Mesendoderm (in vitro differentiated cells): Measurements from ENCODE around the gene ENPP6.
A peak's percentile ranks its signal among the peaks of the same experiment; 100 is the strongest.

Experiments
- DNase-seq: peaks from one replicate; pipeline ENCODE4 v3.0.0; 2013
- H2AK5ac ChIP-seq: 2 replicates; pipeline ENCODE4 v1.6.1; 2013; ENCODE audit warnings: low read length, inconsistent platforms
- H2BK120ac ChIP-seq: 2 replicates; pipeline ENCODE4 v1.6.1; 2013; ENCODE audit warnings: low read depth, mild to moderate bottlenecking, low read length, moderate library complexity, mixed read lengths
- H2BK15ac ChIP-seq: replicated peaks from 2 replicates; pipeline ENCODE4 v1.6.1; 2013; ENCODE audit warnings: low read depth, mild to moderate bottlenecking, moderate library complexity
- H2BK5ac ChIP-seq: 2 replicates; pipeline ENCODE4 v1.6.1; 2013; ENCODE audit warnings: low read length, inconsistent platforms
- H3K18ac ChIP-seq: 2 replicates; pipeline ENCODE4 v1.6.1; 2013; ENCODE audit warnings: mild to moderate bottlenecking, low read length, mixed read lengths
- H3K23ac ChIP-seq: one replicate; pipeline ENCODE4 v1.6.1; 2013; ENCODE audit warnings: low read length
- H3K27ac ChIP-seq: 2 replicates; pipeline ENCODE4 v1.5.1; 2013; ENCODE audit warnings: low read depth, mild to moderate bottlenecking, inconsistent platforms, low read length, moderate library complexity
- H3K27me3 ChIP-seq: 2 replicates; pipeline ENCODE4 v1.6.1; 2013; ENCODE audit warnings: low read length, control low read depth, mild to moderate bottlenecking, inconsistent platforms; ENCODE audit not compliant: insufficient read depth, poor library complexity
- H3K36me3 ChIP-seq: 2 replicates; pipeline ENCODE4 v1.6.1; 2013; ENCODE audit warnings: low read length, inconsistent platforms; ENCODE audit not compliant: control insufficient read depth, insufficient read depth
- H3K4ac ChIP-seq: one replicate; pipeline ENCODE4 v1.6.1; 2013; ENCODE audit warnings: low read depth, mild to moderate bottlenecking, low read length, moderate library complexity
- H3K4me1 ChIP-seq: 2 replicates; pipeline ENCODE4 v1.6.1; 2013; ENCODE audit warnings: low read depth, low read length, inconsistent platforms; ENCODE audit not compliant: control insufficient read depth
- H3K4me2 ChIP-seq: 2 replicates; pipeline ENCODE4 v1.6.1; 2013; ENCODE audit warnings: low read length
- H3K4me3 ChIP-seq: 2 replicates; pipeline ENCODE4 v1.5.1; 2013; ENCODE audit warnings: mild to moderate bottlenecking, low read length
- H3K56ac ChIP-seq: one replicate; pipeline ENCODE4 v1.6.1; 2013; ENCODE audit warnings: low read length
- H3K79me1 ChIP-seq: 2 replicates; pipeline ENCODE4 v1.6.1; 2013; ENCODE audit warnings: low read length, inconsistent platforms
- H3K79me2 ChIP-seq: 2 replicates; pipeline ENCODE4 v1.6.1; 2013; ENCODE audit warnings: mild to moderate bottlenecking, low read length; ENCODE audit not compliant: control insufficient read depth, insufficient read depth
- H3K9ac ChIP-seq: 2 replicates; pipeline ENCODE4 v1.6.1; 2013; ENCODE audit warnings: low read length, inconsistent platforms
- H4K5ac ChIP-seq: one replicate; pipeline ENCODE4 v1.6.1; 2013; ENCODE audit warnings: low read length
- H4K8ac ChIP-seq: one replicate; pipeline ENCODE4 v1.6.1; 2013; ENCODE audit warnings: low read depth, mild to moderate bottlenecking, control low read depth, low read length, moderate library complexity
- WGBS: extraction: QIAGEN DNeasy Blood & Tissue Kit; methylation state at CpG from one replicate; pipeline ENCODE4 v1.1.7; 2013; ENCODE audit warnings: low lambda C conversion rate, missing lambda C conversion rate; ENCODE audit not compliant: insufficient coverage; ENCODE audit errors: extremely low coverage; 5-methylcytosine and 5-hydroxymethylcytosine counted together

Gene ENPP6

DNA sequence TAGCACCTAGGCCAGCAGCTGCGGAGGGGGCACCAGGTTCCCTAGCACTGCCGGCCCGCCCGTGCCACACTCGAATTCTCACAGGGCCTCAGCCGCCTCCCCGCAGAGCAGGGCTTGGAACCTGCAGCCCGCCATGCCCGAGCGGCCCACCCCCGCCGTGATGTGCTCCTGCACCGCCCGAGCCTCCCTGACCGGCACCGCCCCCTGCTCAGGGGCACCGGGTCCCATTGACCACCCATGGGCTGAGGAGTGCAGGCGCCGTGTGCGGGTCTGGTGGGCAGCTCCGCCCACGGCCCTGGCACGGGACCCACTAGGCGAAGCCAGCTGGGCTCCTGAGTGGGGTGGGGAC, 35.4 kb upstream of the ENPP6 start:
- Histone ChIP-seq H3K4me3 (no peak overlapping the region), H2BK15ac (no peak overlapping the region), H3K4me1 (no peaks in the 10 kb centered on the region), H3K36me3 (no peaks in the 10 kb centered on the region), H3K4ac (no peak overlapping the region), H3K79me1 (no peaks in the 10 kb centered on the region), H3K56ac (no peak overlapping the region), H3K18ac (no peak overlapping the region), H3K27me3 (no peaks in the 10 kb centered on the region), H4K5ac (no peak overlapping the region), H4K8ac (no peak overlapping the region), H3K27ac (no peak overlapping the region), H3K9ac (no peak overlapping the region), H2AK5ac (no peak overlapping the region), H2BK5ac (no peak overlapping the region), H3K4me2 (no peak overlapping the region), H2BK120ac (no peak overlapping the region), H3K23ac (no peak overlapping the region), H3K79me2 (no peaks in the 10 kb centered on the region)
- no peak for DNase-seq
- no CpG with 5 or more reads among the region's 24 CpGs for WGBS

DNA sequence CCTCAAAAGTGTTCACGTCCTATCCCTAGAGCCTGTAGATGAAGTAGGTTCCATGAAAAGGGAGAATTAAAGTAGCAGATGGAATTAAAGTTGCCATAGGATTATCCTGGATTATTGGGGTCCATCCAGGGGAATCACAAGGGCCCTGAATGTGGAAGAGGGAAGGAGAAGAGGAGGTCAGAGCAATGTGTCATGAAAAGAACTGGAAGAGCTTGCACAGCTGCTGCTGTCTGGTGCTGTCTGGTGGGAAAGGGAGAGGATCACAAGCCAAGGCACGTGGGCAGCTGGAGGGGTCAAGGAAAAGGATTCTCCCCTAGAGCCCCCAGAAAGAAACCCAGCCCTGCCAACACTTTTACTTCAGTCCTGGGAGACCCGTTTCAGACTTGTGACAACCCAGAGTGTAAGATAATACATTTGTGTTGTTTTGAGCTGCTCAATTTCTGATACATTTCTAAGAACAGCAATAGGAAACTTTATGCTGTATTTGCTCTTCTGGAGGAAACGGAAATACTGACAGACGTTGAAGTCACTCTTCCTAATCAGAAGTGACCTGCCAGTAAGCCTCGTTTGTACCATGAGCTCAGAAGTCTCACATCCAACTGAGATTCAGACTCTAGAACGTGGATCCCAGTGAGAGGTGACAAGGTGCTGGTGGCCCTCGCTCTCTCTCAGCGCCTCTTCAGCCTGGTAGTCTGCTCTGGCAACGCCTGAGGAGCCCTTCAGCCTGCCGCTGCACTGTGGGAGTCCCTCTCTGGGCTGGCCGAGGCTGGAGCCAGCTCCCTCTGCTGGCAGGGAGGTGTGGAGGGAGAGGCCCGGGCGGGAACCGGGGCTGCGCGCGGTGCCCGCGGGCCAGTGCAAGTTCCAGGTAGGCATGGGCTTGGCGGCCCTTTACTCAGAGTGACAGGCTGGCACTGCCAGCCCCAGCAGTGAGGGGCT, 34.7 kb upstream of the ENPP6 start:
- no peak overlapping the region for H3K56ac ChIP-seq
- no peaks in the 10 kb centered on the region for H3K27me3 ChIP-seq
- H3K79me2 ChIP-seq, result no peaks in the 10 kb centered on the region
- no peak overlapping the region for H3K4me3 ChIP-seq
- H2BK120ac ChIP-seq, result no peak overlapping the region
- H3K4me1 ChIP-seq, result no peaks in the 10 kb centered on the region
- H3K23ac ChIP-seq, result no peak overlapping the region
- H4K5ac ChIP-seq, result no peak overlapping the region
- no peak overlapping the region for H3K4ac ChIP-seq
- H3K27ac ChIP-seq, result no peak overlapping the region
- H2BK5ac ChIP-seq, result no peak overlapping the region
- no peak overlapping the region for H3K9ac ChIP-seq
- no CpG with 5 or more reads among the region's 21 CpGs for WGBS
- no peaks in the 10 kb centered on the region for H3K79me1 ChIP-seq
- no peak for DNase-seq
- H3K4me2 ChIP-seq, result no peak overlapping the region
- H3K18ac ChIP-seq, result no peak overlapping the region
- no peaks in the 10 kb centered on the region for H3K36me3 ChIP-seq
- H2AK5ac ChIP-seq, result no peak overlapping the region
- no peak overlapping the region for H2BK15ac ChIP-seq
- no peak overlapping the region for H4K8ac ChIP-seq

DNA sequence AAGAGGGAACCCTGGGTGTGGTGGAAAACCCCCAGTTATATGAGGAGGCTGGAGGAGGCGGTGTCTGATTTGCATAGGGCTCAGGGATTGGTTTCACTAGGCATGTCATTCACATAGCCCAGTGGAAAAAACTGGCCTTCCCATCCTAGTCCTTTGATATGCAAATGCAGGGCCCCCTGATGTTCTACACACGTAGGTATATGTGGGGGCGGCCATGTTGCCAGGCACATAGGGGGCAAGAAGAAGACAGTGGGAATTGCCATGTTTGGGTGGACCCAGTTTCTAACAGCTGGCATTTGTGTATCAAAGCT, 34.0 kb upstream of the ENPP6 start:
- Histone ChIP-seq H2BK5ac (no peak overlapping the region), H3K4me1 (no peaks in the 10 kb centered on the region), H3K4me2 (no peak overlapping the region), H3K27ac (no peak overlapping the region), H4K8ac (no peak overlapping the region), H3K79me1 (no peaks in the 10 kb centered on the region), H3K4me3 (no peak overlapping the region), H3K4ac (no peak overlapping the region), H3K36me3 (no peaks in the 10 kb centered on the region), H3K18ac (no peak overlapping the region), H2BK120ac (no peak overlapping the region), H3K56ac (no peak overlapping the region), H3K9ac (no peak overlapping the region), H4K5ac (no peak overlapping the region), H3K79me2 (no peaks in the 10 kb centered on the region), H3K27me3 (no peaks in the 10 kb centered on the region), H2BK15ac (no peak overlapping the region), H3K23ac (no peak overlapping the region), H2AK5ac (no peak overlapping the region)
- WGBS, result no CpG with 5 or more reads among the region's 3 CpGs
- DNase-seq, result no peak

DNA sequence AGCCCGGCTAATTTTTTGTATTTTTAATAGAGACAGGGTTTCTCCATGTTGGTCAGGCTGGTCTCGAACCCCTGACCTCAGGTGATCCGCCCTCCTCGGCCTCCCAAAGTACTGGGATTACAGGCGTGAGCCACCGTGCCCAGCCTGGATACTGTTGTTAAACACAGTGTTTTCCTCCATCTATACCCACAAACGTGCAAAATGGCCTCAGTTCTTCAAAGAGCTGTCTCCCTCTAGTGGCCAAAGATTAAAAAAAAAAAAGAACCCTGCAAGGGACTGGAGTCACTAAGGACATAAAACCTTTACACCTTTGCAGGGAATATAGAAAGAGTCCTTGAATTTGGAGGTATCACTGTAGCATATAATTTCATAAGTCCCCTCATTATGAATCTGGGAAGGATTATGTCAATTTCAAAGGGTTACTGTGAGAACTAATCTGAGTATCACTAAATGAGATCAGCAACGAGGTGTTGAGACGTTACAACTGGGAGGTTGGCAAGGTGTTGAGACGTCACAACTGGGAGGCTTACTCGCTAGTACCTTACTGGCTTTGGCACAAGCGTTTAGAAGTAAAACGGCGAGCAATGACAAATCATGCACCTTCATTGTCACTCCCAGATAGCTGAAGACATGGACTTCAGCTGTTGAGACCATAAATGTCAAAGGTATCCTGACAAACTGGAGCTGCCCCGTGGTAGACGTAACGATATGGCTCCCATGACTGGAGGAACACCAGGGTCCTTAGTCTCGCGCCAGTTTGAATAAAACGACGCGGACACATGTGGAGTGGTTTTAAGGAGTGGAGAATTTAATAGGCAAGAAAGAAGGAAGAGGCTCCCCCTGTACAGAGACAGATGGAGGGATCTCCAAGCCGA, 33.4 kb upstream of the ENPP6 start:
- H2AK5ac ChIP-seq, result no peak overlapping the region
- H4K5ac ChIP-seq, result no peak overlapping the region
- no peaks in the 10 kb centered on the region for H3K79me1 ChIP-seq
- H3K4me3 ChIP-seq, result no peak overlapping the region
- H3K56ac ChIP-seq, result no peak overlapping the region
- no peaks in the 10 kb centered on the region for H3K27me3 ChIP-seq
- no peak overlapping the region for H2BK5ac ChIP-seq
- H3K4ac ChIP-seq, result no peak overlapping the region
- H3K23ac ChIP-seq, result no peak overlapping the region
- no peak overlapping the region for H3K4me2 ChIP-seq
- no peak overlapping the region for H2BK15ac ChIP-seq
- no peak overlapping the region for H2BK120ac ChIP-seq
- H3K36me3 ChIP-seq, result no peaks in the 10 kb centered on the region
- WGBS, result no CpG with 5 or more reads among the region's 23 CpGs
- no peak overlapping the region for H3K27ac ChIP-seq
- no peak overlapping the region for H3K18ac ChIP-seq
- H3K4me1 ChIP-seq, result no peaks in the 10 kb centered on the region
- H4K8ac ChIP-seq, result no peak overlapping the region
- no peaks in the 10 kb centered on the region for H3K79me2 ChIP-seq
- H3K9ac ChIP-seq, result no peak overlapping the region
- DNase-seq, result peak; percentile 83

DNA sequence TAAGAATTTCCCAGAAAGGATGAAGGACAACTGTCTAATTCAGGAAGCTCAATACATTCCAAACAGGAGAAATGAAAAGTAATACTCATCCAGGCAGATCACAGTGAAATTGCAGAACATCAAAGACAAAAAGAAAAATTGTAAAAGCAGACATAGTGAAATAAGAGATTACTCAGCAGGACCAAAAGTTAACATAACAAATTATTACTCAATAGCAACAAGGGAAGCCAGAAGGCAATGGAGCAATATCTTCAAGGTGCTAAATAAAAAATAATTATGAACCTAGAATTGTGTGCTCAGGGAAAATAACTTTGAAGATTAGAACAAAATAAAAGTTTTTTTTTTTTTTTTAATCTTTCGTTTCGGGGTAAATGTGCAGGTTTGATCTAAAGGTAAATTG, 30.5 kb upstream of the ENPP6 start:
- WGBS, result no CpG with 5 or more reads among the region's 2 CpGs
- Histone ChIP-seq H3K4me2 (no peak overlapping the region), H3K4me3 (no peak overlapping the region), H4K5ac (no peak overlapping the region), H3K27ac (no peak overlapping the region), H4K8ac (no peak overlapping the region), H3K4ac (no peak overlapping the region), H2AK5ac (no peak overlapping the region), H2BK15ac (no peak overlapping the region), H3K23ac (no peak overlapping the region), H3K18ac (no peak overlapping the region), H3K9ac (no peak overlapping the region), H3K56ac (no peak overlapping the region), H3K79me2 (no peaks in the 10 kb centered on the region), H3K4me1 (no peaks in the 10 kb centered on the region), H2BK120ac (no peak overlapping the region), H3K36me3 (no peaks in the 10 kb centered on the region), H2BK5ac (no peak overlapping the region), H3K79me1 (no peaks in the 10 kb centered on the region), H3K27me3 (no peaks in the 10 kb centered on the region)
- no peak for DNase-seq
